BLaER1 treated with 17β-estradiol and CSF1 and Interleukin-3, amounts not matched to agents 10 nM and 100 nM (cell line): ENCODE results near the gene TMC6.

ENCODE experiments used
- H3K27ac ChIP-seq, 11 experiments: shearing (Covaris generic); formaldehyde crosslinking; 2 replicates each; pipeline ENCODE4 v1.8.1; 2022
- H3K27me3 ChIP-seq, 11 experiments: shearing (Covaris generic); formaldehyde crosslinking; 2 replicates each; pipeline ENCODE4 v1.8.1; 2022
- H3K36me3 ChIP-seq, 11 experiments: shearing (Covaris generic); formaldehyde crosslinking; 2 replicates each; pipeline ENCODE4 v1.8.1; 2022
- H3K4me1 ChIP-seq, 10 experiments: shearing (Covaris generic); formaldehyde crosslinking; 2 replicates each; pipeline ENCODE4 v1.8.1; 2022
- H3K4me2 ChIP-seq, 11 experiments: shearing (Covaris generic); formaldehyde crosslinking; 2 replicates each; pipeline ENCODE4 v1.8.1; 2022
- H3K4me3 ChIP-seq, 10 experiments: shearing (Covaris generic); formaldehyde crosslinking; 2 replicates each; pipeline ENCODE4 v1.8.1; 2022
- H3K9ac ChIP-seq, 11 experiments: shearing (Covaris generic); formaldehyde crosslinking; 2 replicates each; pipeline ENCODE4 v1.8.1; 2022
- H3K9me3 ChIP-seq, 11 experiments: shearing (Covaris generic); formaldehyde crosslinking; replicated peaks in 1 of 11; 2 replicates each; pipeline ENCODE4 v1.8.1; 2022
- H4K20me1 ChIP-seq, 11 experiments: shearing (Covaris generic); formaldehyde crosslinking; 2 replicates each; pipeline ENCODE4 v1.8.1; 2022
- Cebpa-rat ChIP-seq, 11 experiments: shearing (Covaris generic); IDR thresholded peaks; 2 replicates each; pipeline ENCODE4 v1.8.1; 2022

The TMC6 gene

GRCh38 chr17:78146881-78147280, 18.3 kb upstream of the TMC6 start:
- peaks cover 33 to 82% (median 45%) of the 10 kb centered on the region in 10 experiments for H3K4me1 ChIP-seq
- H3K4me2 ChIP-seq: peak overlapping the region; percentile 2 to 57 (median 28); a peak in 15 of 22 replicates
- peaks cover 0 to 10% (median 0%) of the 10 kb centered on the region in 11 experiments; a peak in 9 of 22 replicates for H3K36me3 ChIP-seq
- peak overlapping the region in 5 of 11 experiments; percentile 4 to 47 (median 11); a peak in 5 of 22 replicates for H3K9ac ChIP-seq
- H4K20me1 ChIP-seq: peaks cover 0 to 24% (median 0%) of the 10 kb centered on the region in 11 experiments; a peak in 3 of 22 replicates
- H3K9me3 ChIP-seq: no peaks in the 10 kb centered on the region
- H3K27ac ChIP-seq: no peak overlapping the region
- no peak for TF ChIP-seq Cebpa-rat (IDR thresholded peaks at IDR 0.05)
- H3K4me3 ChIP-seq: no peak overlapping the region
- H3K27me3 ChIP-seq: no peaks in the 10 kb centered on the region

- H3K4me1 ChIP-seq: peaks cover 37 to 82% (median 49%) of the 10 kb centered on the region in 10 experiments
- H3K4me3 ChIP-seq: no peak overlapping the region
- H3K27ac ChIP-seq: peak overlapping the region in 1 of 11 experiments; percentile 1; a peak in 1 of 22 replicates
- peak overlapping the region in 5 of 11 experiments; percentile 2 to 92 (median 55); a peak in 2 of 22 replicates for H3K4me2 ChIP-seq
- no peak for TF ChIP-seq Cebpa-rat (IDR thresholded peaks at IDR 0.05)
- H4K20me1 ChIP-seq: peaks cover 0 to 28% (median 0%) of the 10 kb centered on the region in 11 experiments; a peak in 4 of 22 replicates
- no peaks in the 10 kb centered on the region for H3K27me3 ChIP-seq
- H3K9ac ChIP-seq: peak overlapping the region in 1 of 11 experiments; percentile 11; a peak in 1 of 22 replicates
- H3K36me3 ChIP-seq: peaks cover 0 to 14% (median 0%) of the 10 kb centered on the region in 11 experiments; a peak in 9 of 22 replicates
- H3K9me3 ChIP-seq: no peaks in the 10 kb centered on the region
These were observed 17.9 kb upstream of the TMC6 start for GRCh38 chr17:78146471-78146869.

GRCh38 chr17:78144736-78145641, 16.4 kb upstream of the TMC6 start:
- Histone ChIP-seq H4K20me1 (peaks cover 0 to 37% (median 0%) of the 10 kb centered on the region in 11 experiments; a peak in 8 of 22 replicates), H3K27ac (peak overlapping the region in 8 of 11 experiments; percentile 30 to 66 (median 55); a peak in 14 of 22 replicates)

GRCh38 chr17:78144147-78144719, 15.7 kb upstream of the TMC6 start:
- H3K36me3 ChIP-seq: peaks cover 0 to 22% (median 0%) of the 10 kb centered on the region in 11 experiments; a peak in 9 of 22 replicates
- H3K27me3 ChIP-seq: no peaks in the 10 kb centered on the region
- no peaks in the 10 kb centered on the region for H3K9me3 ChIP-seq
- peak overlapping the region in 10 of 11 experiments; percentile 1 to 66 (median 54); a peak in 16 of 22 replicates for H3K27ac ChIP-seq
- peak overlapping the region; percentile 14 to 92 (median 55); a peak in 20 of 22 replicates for H3K4me2 ChIP-seq
- peaks cover 0 to 44% (median 0%) of the 10 kb centered on the region in 11 experiments; a peak in 9 of 22 replicates for H4K20me1 ChIP-seq
- H3K4me3 ChIP-seq: no peak overlapping the region
- TF ChIP-seq Cebpa-rat (IDR thresholded peaks at IDR 0.05): no peak
- H3K4me1 ChIP-seq: peaks cover 52 to 90% (median 65%) of the 10 kb centered on the region in 10 experiments
- peak overlapping the region in 10 of 11 experiments; percentile 12 to 56 (median 32); a peak in 11 of 22 replicates for H3K9ac ChIP-seq

More at GRCh38 chr17:78144736-78145641, 16.4 kb upstream of the TMC6 start:
- Histone ChIP-seq H3K9me3 (no peaks in the 10 kb centered on the region), H3K9ac (peak overlapping the region in 9 of 11 experiments; percentile 16 to 56 (median 36); a peak in 12 of 22 replicates), H3K36me3 (peaks cover 0 to 22% (median 0%) of the 10 kb centered on the region in 11 experiments; a peak in 9 of 22 replicates), H3K4me3 (no peak overlapping the region), H3K4me1 (peaks cover 49 to 86% (median 60%) of the 10 kb centered on the region in 10 experiments), H3K4me2 (peak overlapping the region; percentile 14 to 92 (median 55); a peak in 19 of 22 replicates), H3K27me3 (no peaks in the 10 kb centered on the region)
- no peak for TF ChIP-seq Cebpa-rat (IDR thresholded peaks at IDR 0.05)

- Histone ChIP-seq H3K4me3 (no peak overlapping the region), H3K9me3 (no peaks in the 10 kb centered on the region), H3K9ac (peak overlapping the region in 7 of 11 experiments; percentile 24 to 52 (median 36); a peak in 8 of 22 replicates), H3K4me2 (peak overlapping the region in 9 of 11 experiments; percentile 29 to 92 (median 77); a peak in 15 of 22 replicates), H3K36me3 (peaks cover 0 to 22% (median 0%) of the 10 kb centered on the region in 11 experiments; a peak in 9 of 22 replicates), H3K4me1 (peaks cover 60 to 94% (median 73%) of the 10 kb centered on the region in 10 experiments), H3K27me3 (no peaks in the 10 kb centered on the region), H3K27ac (peak overlapping the region in 9 of 11 experiments; percentile 1 to 66 (median 57); a peak in 15 of 22 replicates), H4K20me1 (peaks cover 0 to 52% (median 3%) of the 10 kb centered on the region in 11 experiments; a peak in 13 of 22 replicates)
- no peak for TF ChIP-seq Cebpa-rat (IDR thresholded peaks at IDR 0.05)
These were observed 14.9 kb upstream of the TMC6 start for GRCh38 chr17:78143214-78144146.

GRCh38 chr17:78142119-78142861, 13.7 kb upstream of the TMC6 start:
- Histone ChIP-seq H3K4me2 (peak overlapping the region; percentile 55 to 92 (median 71)), H3K27me3 (no peaks in the 10 kb centered on the region), H3K9me3 (no peaks in the 10 kb centered on the region), H3K27ac (peak overlapping the region in 7 of 11 experiments; percentile 35 to 66 (median 56); a peak in 8 of 22 replicates), H3K4me3 (no peak overlapping the region), H3K4me1 (peaks cover 63 to 94% (median 76%) of the 10 kb centered on the region in 10 experiments), H3K9ac (peak overlapping the region in 8 of 11 experiments; percentile 42 to 61 (median 56); a peak in 12 of 22 replicates), H4K20me1 (peaks cover 0 to 64% (median 13%) of the 10 kb centered on the region in 11 experiments; a peak in 13 of 22 replicates), H3K36me3 (peaks cover 0 to 23% (median 0%) of the 10 kb centered on the region in 11 experiments; a peak in 9 of 22 replicates)
- no peak for TF ChIP-seq Cebpa-rat (IDR thresholded peaks at IDR 0.05)
